Transverse colon (tissue), 4 donors: ENCODE measurements around the gene TSPAN31. TPM values are rescaled to one million over a fixed set of nuclear protein-coding genes. Genes with fewer than 3 reads are reported as not detected.
"Not testable (repeated sequence)": the region's sequence is repeated elsewhere in the genome, so short reads cannot be mapped to it uniquely, and the experiment has no call there.

Experiments
- DNase-seq: peaks from one replicate; pipeline ENCODE4 v3.0.0-alpha.2; 2019
- H3K27ac ChIP-seq, 4 donors: fragments of 200-600 bp; sonication (generic); 2 replicates each; pipeline ENCODE4 v1.5.1; 2016 to 2018; ENCODE audit warnings: inconsistent platforms in 4 of 4
- H3K27me3 ChIP-seq: fragments of 200-600 bp; sonication (generic); 2 replicates; pipeline ENCODE4 v1.5.1; 2017; ENCODE audit warnings: inconsistent platforms
- H3K36me3 ChIP-seq, 4 donors: fragments of 200-600 bp; sonication (generic); 2 replicates each; pipeline ENCODE4 v1.5.1; 2017 to 2019; ENCODE audit warnings: inconsistent platforms in 4 of 4
- H3K4me1 ChIP-seq, 4 donors: fragments of 200-600 bp; sonication (generic); 2 replicates each; pipeline ENCODE4 v1.5.1; 2017 to 2020; ENCODE audit warnings: inconsistent platforms in 4 of 4
- H3K4me3 ChIP-seq, 4 donors: fragments of 200-600 bp; sonication (generic); 1 replicate in 1 of 4; 2 replicates in 3 of 4; pipeline versions ENCODE4 v1.5.1 to v1.6.1; 2017 to 2019; ENCODE audit warnings: inconsistent platforms in 4 of 4
- H3K9me3 ChIP-seq, 2 donors: fragments of 200-600 bp; sonication (generic); 2 replicates each; pipeline ENCODE4 v1.5.1; 2017 to 2019; ENCODE audit warnings: inconsistent platforms in 2 of 2
- CTCF ChIP-seq, 5 experiments: fragments of 200-600 bp in 3 of 5; fragments of 450-650 bp in 2 of 5; sonication (generic) in 3 of 5; IDR thresholded peaks; 1 replicate in 2 of 5; 2 replicates in 3 of 5; pipeline ENCODE4 v1.5.1; 2016 to 2017; ENCODE audit warnings: antibody characterized with exemption in 5 of 5, inconsistent platforms in 3 of 5, mild to moderate bottlenecking in 2 of 5, moderate library complexity in 1 of 5
- EP300 ChIP-seq: sonication (generic); formaldehyde crosslinking; IDR thresholded peaks from one replicate; pipeline ENCODE4 v1.6.1; 2017; ENCODE audit warnings: antibody characterized with exemption, low read depth
- POLR2A ChIP-seq: fragments of 450-650 bp; IDR thresholded peaks from one replicate; pipeline ENCODE4 v1.6.1; 2016; ENCODE audit warnings: antibody characterized with exemption, mild to moderate bottlenecking, moderate library complexity
- POLR2AphosphoS5 ChIP-seq, 3 donors: sonication (generic); formaldehyde crosslinking; IDR thresholded peaks; one replicate each; pipeline ENCODE4 v1.6.1; 2016; ENCODE audit warnings: antibody characterized with exemption in 3 of 3
- WGBS, 2 donors: methylation state at CpG; one replicate each; pipeline ENCODE4 v1.1.5; 2018; ENCODE audit warnings: low coverage in 1 of 2; 5-methylcytosine and 5-hydroxymethylcytosine counted together
- in situ Hi-C, 4 donors: fragments of 200-750 bp; cut with MboI; loops; one replicate each; pipeline versions ENCODE4 v1.15.0 to v1.15.1; 2017; ENCODE audit warnings: low sequenced_read_pairs in 3 of 4, low pct_ligation_motif_present in 1 of 4, low pct_unique_long_range_greater_than_20kb in 1 of 4
- intact Hi-C: fragments of 100-400 bp; cut with DNase I; formaldehyde crosslinking; loops from one replicate; pipeline ENCODE4 v1.15.1; 2023; ENCODE audit warnings: low total_unique reads
- total RNA-seq, 4 donors: library from RNA; depleted of rRNA; stranded (reverse); fragments of >200 nt; gene quantifications; one replicate each; pipeline ENCODE4 v1.1.0, GENCODE V29; 2016

Gene TSPAN31
- total RNA-seq, 4 donors from 2014 or later: 20.6 to 73.3 (median 42.8) TPM

- Histone ChIP-seq H3K27me3 (no peaks in the 10 kb centered on the region), H3K36me3 (peaks cover 0 to 44% (median 20%) of the 10 kb centered on the region in 4 donors), H3K9me3 (no peaks in the 10 kb centered on the region), H3K4me3 (no peak overlapping the region), H3K27ac (no peak overlapping the region), H3K4me1 (no peaks in the 10 kb centered on the region)
- TF ChIP-seq POLR2A (no peak), CTCF (IDR thresholded peaks at IDR 0.05) (no peak), EP300 (no peak), POLR2AphosphoS5 (IDR thresholded peaks at IDR 0.05) (no peak)
- no peak for DNase-seq
- intact Hi-C loops (no loop called here), in situ Hi-C loops (no loop called here)
- WGBS, 2 donors: 96% methylated on average over 15 of the region's 15 CpGs; no CpG with 5 or more reads in 1 of the 2 donors
These were observed 26.0 kb upstream of the TSPAN31 start for GRCh38 chr12:57718641-57719528.

GRCh38 chr12:57719777-57720605 lies 24.8 kb upstream of the TSPAN31 start:
- no peak overlapping the region for H3K4me3 ChIP-seq
- intact Hi-C loops (no loop called here), in situ Hi-C loops (no loop called here)
- no peak overlapping the region for H3K27ac ChIP-seq
- no peaks in the 10 kb centered on the region for H3K27me3 ChIP-seq
- WGBS, 2 donors: 80 to 91% methylated on average over 2 to 20 of the region's 20 CpGs
- H3K4me1 ChIP-seq: no peaks in the 10 kb centered on the region
- no peak for DNase-seq
- no peaks in the 10 kb centered on the region for H3K9me3 ChIP-seq
- TF ChIP-seq POLR2A (no peak), POLR2AphosphoS5 (IDR thresholded peaks at IDR 0.05) (no peak), EP300 (no peak), CTCF (IDR thresholded peaks at IDR 0.05) (no peak)
- H3K36me3 ChIP-seq: peaks cover 0 to 39% (median 19%) of the 10 kb centered on the region in 4 donors

- Histone ChIP-seq H3K4me3 (no peak overlapping the region), H3K9me3 (no peaks in the 10 kb centered on the region), H3K27me3 (no peaks in the 10 kb centered on the region), H3K27ac (no peak overlapping the region), H3K4me1 (peaks cover 0 to 3% (median 3%) of the 10 kb centered on the region in 4 donors), H3K36me3 (peaks cover 0 to 38% (median 17%) of the 10 kb centered on the region in 4 donors)
- DNase-seq: no peak
- WGBS, 2 donors: 40 to 90% methylated on average over 1 to 11 of the region's 11 CpGs
- TF ChIP-seq POLR2AphosphoS5 (IDR thresholded peaks at IDR 0.05): no peak
- no peak for TF ChIP-seq CTCF (IDR thresholded peaks at IDR 0.05)
- no peak for TF ChIP-seq EP300
- no peak for TF ChIP-seq POLR2A
- intact Hi-C loops (no loop called here), in situ Hi-C loops (no loop called here)
These were observed 23.9 kb upstream of the TSPAN31 start for GRCh38 chr12:57720606-57721595.

- DNase-seq, H3K27ac ChIP-seq, in situ Hi-C loops, H3K27me3 ChIP-seq, H3K9me3 ChIP-seq, intact Hi-C loops, H3K4me3 ChIP-seq: not testable (repeated sequence)
- peaks cover 3 to 12% (median 8%) of the 10 kb centered on the region in 4 donors for H3K4me1 ChIP-seq
- H3K36me3 ChIP-seq: peaks cover 0 to 27% (median 12%) of the 10 kb centered on the region in 4 donors
- WGBS, 2 donors: 97 to 100% methylated on average over 6 to 16 of the region's 16 CpGs
These were observed 22.8 kb upstream of the TSPAN31 start for GRCh38 chr12:57721846-57722608.
